Colonic mucosa (tissue), 4 donors: ENCODE data around the gene CYP1A1. TPM values are rescaled to one million over a fixed set of nuclear protein-coding genes. Genes with fewer than 3 reads are reported as not detected.

ENCODE experiments used
- DNase-seq: peaks from one replicate; pipeline ENCODE4 v3.0.0-alpha.2; 2020
- H3K27ac ChIP-seq: fragments of 200-600 bp; one replicate; pipeline ENCODE4 v1.8.0; 2021
- H3K27me3 ChIP-seq: fragments of 200-600 bp; one replicate; pipeline ENCODE4 v1.8.0; 2021
- H3K36me3 ChIP-seq: fragments of 200-600 bp; one replicate; pipeline ENCODE4 v1.8.0; 2021
- H3K4me1 ChIP-seq: fragments of 200-600 bp; one replicate; pipeline ENCODE4 v1.8.0; 2021; ENCODE audit warnings: mild to moderate bottlenecking
- H3K4me3 ChIP-seq: fragments of 200-600 bp; one replicate; pipeline ENCODE4 v1.8.0; 2021
- H3K9ac ChIP-seq, 2 donors: one replicate each; pipeline ENCODE4 v1.7.0; 2013; ENCODE audit warnings: control low read depth in 2 of 2, low read depth in 2 of 2, low read length in 2 of 2
- H3K9me3 ChIP-seq: fragments of 200-600 bp; one replicate; pipeline ENCODE4 v1.8.0; 2021
- intact Hi-C: fragments of 100-400 bp; cut with DNase I; formaldehyde crosslinking; loops from one replicate; pipeline ENCODE4 v1.14.1; 2022
- total RNA-seq, 2 donors: library from RNA; stranded (reverse); fragmentation: NEBNext Ultra II Directional in 1 of 2; extraction: Animal tissue kit (Norgen Biotek cat#: 25700) in 1 of 2; gene quantifications; one replicate each; pipeline ENCODE4 v1.2.1, GENCODE V29; 2021
- TF ChIP-seq, protein P1 (sequence below): fragments of 200-600 bp; IDR thresholded peaks from one replicate; pipeline ENCODE4 v1.8.0; 2022; ENCODE audit warnings: antibody characterized with exemption, mild to moderate bottlenecking
- donor health status: healthy.
- donor health status: DM: no; HTN: no; CAD: no.
- donor health status: DM: no; HTN: no; CAD: no.

The CYP1A1 gene
- total RNA-seq, 2 donors from 2014 or later, result not detected

DNA sequence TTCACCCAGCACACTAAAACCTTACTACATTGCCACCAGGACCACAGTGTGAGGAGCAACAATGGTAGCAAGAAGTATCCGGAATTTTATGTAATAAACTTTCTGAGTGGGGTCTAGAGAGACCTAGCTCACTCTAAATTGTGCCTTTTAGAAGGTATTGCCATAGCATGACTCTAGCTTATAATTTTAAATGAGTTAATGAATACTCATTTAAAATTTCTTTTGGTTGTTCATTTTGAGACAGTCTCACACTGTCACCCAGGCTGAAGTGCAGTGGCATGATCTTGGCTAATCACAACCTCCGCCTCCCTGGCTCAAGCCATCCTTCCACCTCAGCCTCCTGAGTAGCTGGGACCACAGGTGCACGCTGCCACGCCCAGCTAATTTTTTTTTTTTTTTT, 55.7 kb downstream of the CYP1A1 start:
- Histone ChIP-seq H3K9ac (no peak overlapping the region), H3K9me3 (no peaks in the 10 kb centered on the region), H3K4me1 (no peaks in the 10 kb centered on the region), H3K4me3 (no peak overlapping the region), H3K36me3 (peaks cover 4% of the 10 kb centered on the region), H3K27ac (no peak overlapping the region), H3K27me3 (no peaks in the 10 kb centered on the region)
- intact Hi-C loops, result no loop called here
- DNase-seq, result no peak
- TF ChIP-seq, protein P1, sequence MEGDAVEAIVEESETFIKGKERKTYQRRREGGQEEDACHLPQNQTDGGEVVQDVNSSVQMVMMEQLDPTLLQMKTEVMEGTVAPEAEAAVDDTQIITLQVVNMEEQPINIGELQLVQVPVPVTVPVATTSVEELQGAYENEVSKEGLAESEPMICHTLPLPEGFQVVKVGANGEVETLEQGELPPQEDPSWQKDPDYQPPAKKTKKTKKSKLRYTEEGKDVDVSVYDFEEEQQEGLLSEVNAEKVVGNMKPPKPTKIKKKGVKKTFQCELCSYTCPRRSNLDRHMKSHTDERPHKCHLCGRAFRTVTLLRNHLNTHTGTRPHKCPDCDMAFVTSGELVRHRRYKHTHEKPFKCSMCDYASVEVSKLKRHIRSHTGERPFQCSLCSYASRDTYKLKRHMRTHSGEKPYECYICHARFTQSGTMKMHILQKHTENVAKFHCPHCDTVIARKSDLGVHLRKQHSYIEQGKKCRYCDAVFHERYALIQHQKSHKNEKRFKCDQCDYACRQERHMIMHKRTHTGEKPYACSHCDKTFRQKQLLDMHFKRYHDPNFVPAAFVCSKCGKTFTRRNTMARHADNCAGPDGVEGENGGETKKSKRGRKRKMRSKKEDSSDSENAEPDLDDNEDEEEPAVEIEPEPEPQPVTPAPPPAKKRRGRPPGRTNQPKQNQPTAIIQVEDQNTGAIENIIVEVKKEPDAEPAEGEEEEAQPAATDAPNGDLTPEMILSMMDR, result no peak

Other genes with a start within 250 kb of the CYP1A1 start
- gene ARID3B, start 184.3 kb downstream of the CYP1A1 start, total RNA-seq, result 1 to 10 TPM; 8.8 to 9.5 TPM
- 10 to 100 TPM; 83.5 to 88.9 TPM for gene CLK3, start 109.7 kb downstream of the CYP1A1 start, total RNA-seq
- 10 to 100 TPM; 21.3 to 32.7 TPM for gene EDC3, start 29.5 kb downstream of the CYP1A1 start, total RNA-seq
- gene CYP1A2, start 23.3 kb upstream of the CYP1A1 start, total RNA-seq, result not detected
- gene CSK, start 56.6 kb upstream of the CYP1A1 start, total RNA-seq, result 100 to 1,000 TPM in 1 of 2 donors, 10 to 100 TPM in 1; 64.3 to 126 TPM
- gene LMAN1L, start 87.3 kb upstream of the CYP1A1 start, total RNA-seq, result not detected
- gene CPLX3, start 101.1 kb upstream of the CYP1A1 start, total RNA-seq, result not detected
- gene ULK3, start 117.6 kb upstream of the CYP1A1 start, total RNA-seq, result 10 to 100 TPM; 45.6 to 50.7 TPM
- 100 to 1,000 TPM; 152 to 204 TPM for gene SCAMP2, start 147.8 kb upstream of the CYP1A1 start, total RNA-seq
- gene MPI, start 164.5 kb upstream of the CYP1A1 start, total RNA-seq, result 10 to 100 TPM; 50.7 to 68.0 TPM
- 10 to 100 TPM; 44.7 to 54.2 TPM for gene FAM219B, start 181.3 kb upstream of the CYP1A1 start, total RNA-seq
- 100 to 1,000 TPM; 563 to 623 TPM for gene COX5A, start 212.5 kb upstream of the CYP1A1 start, total RNA-seq
- 10 to 100 TPM in 1 of 2 donors, 1 to 10 TPM in 1; 7.8 to 25.5 TPM for gene RPP25, start 231.2 kb upstream of the CYP1A1 start, total RNA-seq